Measurements from ENCODE around the gene SCAPER.
A peak's percentile ranks its signal among the peaks of the same experiment; 100 is the strongest.
"Not testable (repeated sequence)": the region's sequence is repeated elsewhere in the genome, so short reads cannot be mapped to it uniquely, and the experiment has no call there.

SCAPER gene

GRCh38 chr15:76310475-76311099 lies 594.6 kb downstream of the SCAPER start:
- Histone ChIP-seq H3K9me3 (ENCODE audit: control insufficient read depth, low read length) (no peaks in the 10 kb centered on the region), H3K27me3 (replicated peaks; ENCODE audit: control insufficient read depth, insufficient read depth, low read length) (no peaks in the 10 kb centered on the region), H3K9ac (ENCODE audit: low read length) (peak overlapping the region; percentile 99), H3K4me3 (ENCODE audit: low read length) (peak overlapping the region; percentile 97), H3K36me3 (ENCODE audit: control insufficient read depth, insufficient read depth, low read length, severe bottlenecking) (no peaks in the 10 kb centered on the region), H3K4me1 (ENCODE audit: control insufficient read depth, insufficient read depth, low read length) (peaks cover 40% of the 10 kb centered on the region)
- peak; percentile 70 for DNase-seq (ENCODE audit: low read depth)

- H3K27me3 ChIP-seq (replicated peaks; ENCODE audit: control insufficient read depth, insufficient read depth, low read length) = no peaks in the 10 kb centered on the region
- peak; percentile 28 for DNase-seq (ENCODE audit: low read depth)
- H3K36me3 ChIP-seq (ENCODE audit: control insufficient read depth, insufficient read depth, low read length, severe bottlenecking) = no peaks in the 10 kb centered on the region
- H3K9me3 ChIP-seq (ENCODE audit: control insufficient read depth, low read length) = no peaks in the 10 kb centered on the region
- H3K4me3 ChIP-seq (ENCODE audit: low read length) = peak overlapping the region; percentile 97
- peaks cover 46% of the 10 kb centered on the region for H3K4me1 ChIP-seq (ENCODE audit: control insufficient read depth, insufficient read depth, low read length)
- H3K9ac ChIP-seq (ENCODE audit: low read length) = peak overlapping the region; percentile 99
These were observed 595.4 kb downstream of the SCAPER start for GRCh38 chr15:76309601-76310330.

- Histone ChIP-seq H3K4me3 (ENCODE audit: low read length) (no peak overlapping the region), H3K27me3 (replicated peaks; ENCODE audit: control insufficient read depth, insufficient read depth, low read length) (no peaks in the 10 kb centered on the region), H3K9me3 (ENCODE audit: control insufficient read depth, low read length) (no peaks in the 10 kb centered on the region), H3K9ac (ENCODE audit: low read length) (no peak overlapping the region), H3K36me3 (ENCODE audit: control insufficient read depth, insufficient read depth, low read length, severe bottlenecking) (no peaks in the 10 kb centered on the region), H3K4me1 (ENCODE audit: control insufficient read depth, insufficient read depth, low read length) (peaks cover 22% of the 10 kb centered on the region)
- DNase-seq (ENCODE audit: low read depth) = no peak
These were observed 601.2 kb downstream of the SCAPER start for GRCh38 chr15:76303909-76304308.

- no peaks in the 10 kb centered on the region for H3K9me3 ChIP-seq (ENCODE audit: control insufficient read depth, low read length)
- peaks cover 2% of the 10 kb centered on the region for H3K36me3 ChIP-seq (ENCODE audit: control insufficient read depth, insufficient read depth, low read length, severe bottlenecking)
- H3K4me1 ChIP-seq (ENCODE audit: control insufficient read depth, insufficient read depth, low read length) = no peaks in the 10 kb centered on the region
- H3K4me3 ChIP-seq (ENCODE audit: low read length) = no peak overlapping the region
- no peak for DNase-seq (ENCODE audit: low read depth)
- H3K9ac ChIP-seq (ENCODE audit: low read length) = no peak overlapping the region
- H3K27me3 ChIP-seq (replicated peaks; ENCODE audit: control insufficient read depth, insufficient read depth, low read length) = no peaks in the 10 kb centered on the region
These were observed 605.4 kb downstream of the SCAPER start for GRCh38 chr15:76299786-76300185.

- Histone ChIP-seq H3K36me3 (ENCODE audit: control insufficient read depth, insufficient read depth, low read length, severe bottlenecking) (peaks cover 4% of the 10 kb centered on the region), H3K4me3 (ENCODE audit: low read length) (no peak overlapping the region), H3K9ac (ENCODE audit: low read length) (no peak overlapping the region), H3K9me3 (ENCODE audit: control insufficient read depth, low read length) (no peaks in the 10 kb centered on the region), H3K27me3 (replicated peaks; ENCODE audit: control insufficient read depth, insufficient read depth, low read length) (no peaks in the 10 kb centered on the region), H3K4me1 (ENCODE audit: control insufficient read depth, insufficient read depth, low read length) (no peaks in the 10 kb centered on the region)
- DNase-seq (ENCODE audit: low read depth) = no peak
These were observed 606.2 kb downstream of the SCAPER start for GRCh38 chr15:76298986-76299385.

- not testable (repeated sequence) for H3K27me3 ChIP-seq (replicated peaks; ENCODE audit: control insufficient read depth, insufficient read depth, low read length); H3K36me3 ChIP-seq (ENCODE audit: control insufficient read depth, insufficient read depth, low read length, severe bottlenecking); H3K9me3 ChIP-seq (ENCODE audit: control insufficient read depth, low read length); H3K9ac ChIP-seq (ENCODE audit: low read length); H3K4me1 ChIP-seq (ENCODE audit: control insufficient read depth, insufficient read depth, low read length); H3K4me3 ChIP-seq (ENCODE audit: low read length); DNase-seq (ENCODE audit: low read depth)
These were observed 607.2 kb downstream of the SCAPER start for GRCh38 chr15:76297951-76298350.
